NCI-H2029 (cell line): Measurements from ENCODE around the gene C11orf52.
A peak's percentile ranks its signal among the peaks of the same experiment; 100 is the strongest.

Experiments
- DNase-seq: peaks from one replicate; lab custom pipeline; 2025; lab: John Stamatoyannopoulos, UW

C11orf52 gene

DNA sequence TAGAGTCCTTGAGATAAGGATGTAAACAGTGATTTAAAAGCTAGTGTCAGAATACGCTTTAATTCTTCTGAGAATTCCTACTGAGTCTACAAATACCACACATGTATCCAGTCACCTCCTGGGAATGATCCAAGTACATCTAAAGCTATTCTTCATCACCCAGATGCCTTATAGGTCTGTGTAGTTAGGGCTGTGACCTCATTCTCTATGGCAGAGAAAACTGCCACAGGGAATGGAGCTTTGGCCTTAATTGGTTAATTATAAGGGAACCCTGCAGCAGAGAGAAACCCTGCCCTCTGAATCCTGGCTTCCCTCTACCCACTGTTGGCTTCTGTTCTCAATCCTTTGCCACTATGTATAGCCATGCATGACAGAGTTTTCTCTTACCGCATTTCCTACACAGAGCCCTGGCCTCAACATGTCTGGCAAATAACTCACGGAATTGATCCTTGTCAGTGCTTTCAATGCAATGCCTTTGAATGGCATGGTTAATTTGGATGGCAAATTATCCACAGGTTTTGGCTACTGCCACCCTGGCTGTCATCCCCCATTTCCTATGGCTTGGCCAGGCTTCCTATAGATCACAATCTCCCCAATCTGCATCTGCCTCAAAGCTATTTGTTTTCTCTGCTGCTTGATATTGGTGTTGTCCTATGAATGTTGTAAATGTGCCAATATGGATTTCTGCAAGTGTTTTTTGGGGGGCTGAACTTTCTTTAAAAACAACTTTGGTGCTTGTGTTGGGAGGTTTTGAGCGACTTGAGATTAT lies 21.3 kb downstream of the C11orf52 start:
- DNase-seq, result no peak

DNA sequence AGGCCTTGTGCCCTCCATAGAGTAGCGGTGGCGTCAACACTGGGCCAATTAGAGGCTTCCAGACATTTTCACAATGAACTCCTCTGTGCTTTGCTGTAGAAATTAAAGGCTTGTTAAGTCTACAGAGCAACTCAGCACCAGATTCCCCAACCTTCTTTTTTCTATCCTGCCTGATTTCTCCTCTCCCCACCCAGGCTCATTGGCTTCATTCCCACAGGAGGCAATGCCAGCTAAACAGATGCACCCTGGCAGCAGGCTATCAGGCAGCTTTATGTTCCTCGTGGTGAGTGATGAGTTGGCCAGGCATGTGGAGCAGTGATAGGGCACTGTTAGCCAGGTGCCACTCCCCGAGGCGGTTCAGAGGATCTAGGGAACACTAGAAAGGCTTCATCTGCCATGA lies 23.2 kb downstream of the C11orf52 start:
- peak; percentile 17 for DNase-seq

GRCh38 chr11:111942829-111943228 lies 24.1 kb downstream of the C11orf52 start:
- no peak for DNase-seq

DNA sequence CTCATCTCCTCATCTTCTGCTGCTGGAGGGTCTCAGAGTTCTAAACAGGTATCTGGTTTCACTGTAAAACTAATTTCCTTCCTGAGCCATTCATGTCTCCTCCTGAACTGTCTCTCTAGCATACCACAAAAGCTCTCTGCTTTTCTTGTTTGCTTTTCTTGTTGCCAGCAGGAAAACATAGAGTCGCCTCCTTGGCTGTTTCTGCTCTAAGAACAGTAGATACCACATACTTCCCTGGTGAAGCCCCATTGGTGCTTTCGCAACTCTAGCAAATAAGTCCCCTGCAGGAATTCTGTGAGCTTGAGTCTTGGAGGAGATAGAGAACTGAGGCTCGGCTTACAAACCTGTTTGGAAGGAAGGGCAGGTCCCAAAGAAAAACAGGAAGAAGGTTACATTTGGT lies 25.4 kb downstream of the C11orf52 start:
- no peak for DNase-seq

GRCh38 chr11:111944651-111945051 lies 25.9 kb downstream of the C11orf52 start:
- no peak for DNase-seq

DNA sequence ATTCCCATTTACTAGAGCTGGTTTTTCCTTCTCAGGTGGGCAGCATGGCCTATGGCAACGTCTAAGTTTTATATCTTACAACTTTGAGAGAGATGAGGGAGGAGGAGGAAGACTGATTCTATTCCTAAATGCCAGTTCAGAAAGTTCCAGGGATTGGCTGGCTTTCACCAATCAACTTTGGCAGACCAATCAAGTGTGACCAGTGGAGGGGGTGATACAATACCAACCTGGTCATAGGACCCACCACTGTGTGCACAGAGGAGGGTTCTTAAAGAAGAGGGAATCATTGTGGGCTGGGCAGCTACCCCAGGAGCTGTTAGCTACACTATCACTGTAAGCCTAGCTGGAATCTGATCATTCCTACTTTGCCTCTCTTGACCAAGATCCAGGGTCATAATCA lies 26.5 kb downstream of the C11orf52 start:
- no peak for DNase-seq

DNA sequence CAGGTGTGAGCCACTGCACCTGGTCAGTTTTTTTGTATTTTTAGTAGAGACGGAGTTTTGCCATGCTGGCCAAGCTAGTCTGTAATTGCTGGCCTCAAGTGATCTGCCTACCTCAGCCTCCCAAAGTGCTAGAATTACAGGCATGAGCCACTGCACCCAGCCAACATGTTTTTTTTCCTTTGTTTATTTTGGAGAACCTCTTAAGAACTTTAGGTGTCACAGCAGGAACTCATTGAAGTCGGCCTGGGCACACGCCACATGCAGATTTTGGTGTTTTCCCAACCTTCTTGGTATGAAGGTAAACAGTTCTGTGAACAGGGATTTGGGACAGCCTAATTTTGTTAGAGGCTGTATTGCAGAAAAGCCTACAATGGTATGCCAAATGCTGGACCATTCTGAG lies 27.8 kb downstream of the C11orf52 start:
- no peak for DNase-seq

DNA sequence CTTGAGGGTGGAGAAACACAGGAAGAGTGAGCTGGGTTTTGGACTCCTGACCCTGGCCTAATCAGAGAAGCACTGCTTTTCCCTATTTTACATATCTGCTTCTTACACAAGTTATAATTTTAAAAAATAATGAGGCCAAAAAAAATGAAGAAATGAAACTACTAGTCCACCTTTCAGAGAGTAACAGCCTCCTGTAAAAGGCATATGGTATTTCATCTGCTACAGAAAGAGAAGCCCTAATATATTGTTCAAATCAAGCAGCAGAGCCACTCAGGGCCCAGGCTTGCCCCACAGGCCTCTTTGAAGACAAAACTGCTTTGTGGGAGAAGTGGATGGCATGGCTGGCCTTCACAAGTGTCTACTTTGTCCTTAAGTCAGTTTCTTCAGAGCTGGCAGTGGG lies 28.4 kb downstream of the C11orf52 start:
- no peak for DNase-seq

GRCh38 chr11:111949519-111950426 lies 31.1 kb downstream of the C11orf52 start:
- DNase-seq, result no peak

- no peak for DNase-seq
Measured at GRCh38 chr11:111951565-111951964, 32.9 kb downstream of the C11orf52 start.

DNA sequence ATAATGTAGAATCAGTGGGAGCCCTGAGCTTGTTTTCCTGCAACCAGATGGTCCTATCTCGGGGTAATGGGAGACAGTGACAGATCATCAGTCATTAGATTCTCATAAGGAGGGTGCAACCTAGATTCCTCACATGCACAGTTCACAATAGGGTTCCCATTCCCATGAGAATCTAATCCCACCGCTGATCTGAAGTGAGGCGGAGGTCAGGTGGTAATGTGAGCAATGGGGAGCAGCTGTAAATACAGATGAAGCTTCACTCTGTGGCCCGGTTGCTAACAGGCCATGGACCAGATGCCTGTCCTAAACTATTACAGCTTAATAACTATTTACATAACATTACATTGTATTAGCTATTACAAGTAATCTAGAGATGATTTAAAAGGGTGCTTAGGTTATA lies 35.4 kb downstream of the C11orf52 start:
- no peak for DNase-seq

DNA sequence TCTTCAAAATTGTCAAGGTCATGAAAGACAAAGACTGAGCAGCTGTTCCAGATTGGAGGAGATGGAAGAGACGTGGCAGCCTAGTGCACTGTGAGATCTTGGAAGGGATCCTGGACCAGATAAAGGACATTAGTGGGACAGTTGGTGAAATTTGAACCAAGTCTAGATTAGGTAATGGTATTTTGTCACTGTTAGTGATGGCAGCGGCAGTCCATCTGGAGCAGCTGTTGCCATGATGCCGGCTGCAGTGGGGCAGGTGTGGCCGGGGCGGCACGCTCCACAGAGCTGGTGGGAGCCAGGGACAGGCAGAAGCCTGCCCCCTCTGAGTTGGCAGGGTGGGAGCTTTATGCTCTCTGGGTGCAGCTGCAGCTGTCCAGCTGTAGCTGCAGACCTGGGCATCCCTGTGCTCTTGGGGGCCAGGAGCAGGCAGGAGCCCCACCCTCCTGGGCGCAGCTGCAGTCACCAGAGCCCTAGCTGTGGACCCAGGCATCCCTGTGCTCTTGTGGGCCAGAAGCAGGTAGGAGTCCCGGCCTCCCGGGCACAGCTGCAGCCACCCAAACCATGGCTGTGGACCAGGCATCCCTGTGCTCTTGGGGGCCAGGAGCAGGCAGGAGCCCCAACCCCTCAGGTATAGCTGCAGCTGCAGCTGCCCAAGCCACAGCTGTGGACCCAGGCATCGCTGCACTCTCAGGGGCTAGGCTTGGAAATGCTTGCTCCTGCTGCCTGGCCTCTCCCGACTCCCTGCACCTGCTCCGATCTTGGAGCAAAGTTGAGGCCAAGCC lies 39.1 kb downstream of the C11orf52 start:
- DNase-seq, result no peak

DNA sequence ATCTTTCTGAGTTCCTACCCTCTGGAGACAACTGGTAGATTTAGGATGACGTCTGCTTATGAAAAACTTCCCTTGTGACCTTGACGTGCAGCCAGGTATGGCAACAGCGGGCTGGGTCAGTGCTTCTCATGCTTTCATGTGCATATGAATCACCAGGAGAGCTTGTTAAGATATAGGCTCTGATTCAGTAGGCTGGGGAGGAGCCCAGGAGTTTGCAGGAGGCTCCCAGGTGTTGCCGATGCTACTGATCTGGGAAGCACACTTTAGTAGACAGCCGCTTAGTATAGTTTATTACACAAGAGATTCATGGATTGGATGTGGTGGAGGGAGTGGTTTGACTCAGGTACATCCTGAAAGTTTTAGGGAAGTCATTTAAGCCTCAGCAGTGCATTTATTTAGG lies 42.2 kb downstream of the C11orf52 start:
- no peak for DNase-seq

- no peak for DNase-seq
Measured at GRCh38 chr11:111961389-111962300, 42.9 kb downstream of the C11orf52 start.

DNA sequence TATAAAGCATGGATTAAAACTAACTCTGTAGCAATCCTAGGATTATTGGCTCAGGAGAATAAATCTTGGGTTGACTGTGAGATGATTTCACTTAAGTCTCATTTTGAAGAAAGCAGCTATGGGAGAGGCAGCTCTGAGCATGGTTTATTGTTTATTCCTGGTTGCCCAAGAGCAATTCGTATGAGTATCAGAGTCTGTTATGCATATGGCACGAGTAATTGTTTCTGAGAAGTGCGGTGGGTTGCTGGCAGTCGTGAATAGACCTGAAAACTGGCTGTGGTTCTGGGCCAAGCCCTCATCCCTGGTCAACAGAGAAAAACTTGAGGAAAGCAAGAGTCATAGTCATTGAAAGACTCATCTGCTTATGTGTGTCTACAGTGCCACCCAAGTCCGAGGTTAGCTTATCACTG lies 45.2 kb downstream of the C11orf52 start:
- no peak for DNase-seq

GRCh38 chr11:111966678-111967077 lies 48.0 kb downstream of the C11orf52 start:
- no peak for DNase-seq

DNA sequence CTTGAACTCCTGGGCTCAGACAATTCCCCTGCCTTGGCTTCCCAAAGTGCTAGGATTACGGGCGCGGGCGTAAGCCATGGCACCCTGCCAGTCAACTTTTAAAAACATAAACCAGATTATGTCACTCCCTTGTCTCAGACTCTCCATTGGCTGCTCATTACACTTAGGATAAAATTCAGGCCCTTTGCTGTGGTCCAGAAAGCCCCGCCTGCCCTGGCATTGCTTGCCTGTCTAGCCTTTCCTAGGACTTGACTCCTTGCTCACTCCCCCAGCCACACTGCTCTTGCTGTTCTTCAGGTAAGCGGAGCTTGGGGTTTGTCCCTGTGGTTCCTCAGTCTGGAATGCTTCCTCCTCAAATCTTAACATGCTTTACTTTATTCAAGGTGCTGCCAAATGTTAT lies 48.9 kb downstream of the C11orf52 start:
- no peak for DNase-seq

DNA sequence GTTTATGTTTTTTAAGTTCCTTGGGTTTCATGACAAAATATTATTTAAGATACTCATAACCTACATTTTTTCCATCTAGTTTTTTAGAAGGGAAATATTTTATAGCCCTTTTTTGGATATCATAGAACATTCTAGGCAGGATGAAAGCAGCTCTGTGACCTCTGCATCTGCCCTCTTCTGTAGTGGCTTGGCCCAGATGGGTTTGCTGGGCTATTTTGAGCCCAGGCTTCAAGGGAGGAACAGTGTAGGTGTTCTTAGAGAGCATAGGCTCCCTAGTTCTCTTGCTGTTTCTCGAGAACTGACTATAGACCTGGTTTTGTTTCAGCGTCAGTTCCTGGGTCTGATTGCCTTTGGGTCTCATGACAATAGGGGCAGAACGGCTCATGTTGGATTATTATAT lies 50.6 kb downstream of the C11orf52 start:
- DNase-seq, result no peak

GRCh38 chr11:111974446-111974845 lies 55.7 kb downstream of the C11orf52 start:
- no peak for DNase-seq

DNA sequence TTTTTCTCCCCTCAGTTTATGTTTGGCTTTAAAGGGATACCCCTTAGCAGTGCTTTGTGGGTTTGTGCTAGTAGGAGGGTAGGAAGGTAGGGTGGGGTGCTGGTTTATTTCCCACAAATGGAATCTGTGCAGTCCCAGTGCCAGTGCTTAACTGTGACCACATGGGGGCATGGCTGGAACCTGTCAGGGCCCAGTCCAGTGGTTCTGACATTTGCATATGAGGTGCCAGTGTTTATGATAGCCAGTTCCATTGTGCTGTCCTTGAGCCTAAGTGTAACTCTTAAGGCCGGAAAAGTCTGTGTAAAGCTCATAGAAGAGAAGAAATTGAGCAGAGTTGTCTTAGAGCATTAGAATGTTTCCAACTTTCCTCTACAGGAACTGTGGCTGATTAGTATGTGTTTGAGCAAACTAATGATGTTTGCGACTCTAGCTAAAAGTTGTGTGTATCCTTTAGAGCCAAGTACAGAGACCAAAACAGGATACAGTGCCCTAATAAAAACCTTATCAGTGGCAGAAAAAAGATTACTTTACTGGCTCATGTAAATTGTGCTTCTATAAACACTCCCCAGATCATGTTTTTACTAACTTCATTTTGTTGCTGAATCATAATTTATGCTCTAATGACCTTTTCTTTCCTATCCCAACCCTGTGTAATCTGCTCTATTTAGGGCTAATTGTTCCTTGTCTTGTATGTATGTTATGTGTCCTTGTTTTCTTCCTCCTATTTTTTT lies 56.5 kb downstream of the C11orf52 start:
- DNase-seq, result no peak
